Islet precursor cell (in vitro differentiated cells): ENCODE data around the gene GPC6.

Experiments
- DNase-seq: peaks from one replicate; pipeline ENCODE4 v3.0.0-alpha.2; 2018

GPC6 gene

DNA sequence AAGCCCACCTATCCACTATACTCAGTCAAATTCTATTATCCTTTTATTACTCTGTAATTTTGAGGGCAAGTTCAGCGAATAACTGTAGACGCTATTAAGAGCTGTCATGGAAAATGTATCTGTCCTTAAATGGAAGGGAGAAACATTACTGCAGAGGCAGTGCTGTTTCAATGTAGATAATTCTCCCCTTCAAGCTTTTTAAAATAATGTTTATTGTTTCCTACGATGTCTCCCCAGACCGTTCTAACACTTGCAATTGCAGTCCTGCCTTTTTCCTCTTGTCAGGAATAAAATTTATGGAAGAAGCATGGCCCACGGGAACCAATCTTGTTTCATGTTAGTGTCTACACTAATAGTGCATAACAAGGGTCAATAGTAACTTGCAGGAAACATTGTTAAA lies 159.5 kb downstream of the GPC6 start:
- DNase-seq, result no peak

DNA sequence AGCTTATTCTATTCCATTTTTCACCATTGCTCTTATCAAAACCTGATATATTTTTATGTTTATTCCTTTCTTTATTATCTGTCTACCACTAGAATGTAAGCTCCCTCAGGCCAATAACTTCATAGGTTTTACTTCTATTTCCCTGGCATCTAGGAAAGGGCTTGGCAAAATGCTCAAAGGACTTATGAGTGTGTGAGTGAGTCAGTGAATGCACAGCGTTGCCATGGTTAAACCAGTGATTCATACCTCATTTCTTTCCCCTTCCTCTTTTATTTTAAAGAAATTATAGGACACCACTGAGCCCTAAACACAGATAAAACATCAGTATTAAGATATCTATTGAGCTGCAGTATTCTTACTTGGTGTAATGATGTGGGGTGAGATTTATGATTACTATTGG lies 162.1 kb downstream of the GPC6 start:
- DNase-seq, result no peak

DNA sequence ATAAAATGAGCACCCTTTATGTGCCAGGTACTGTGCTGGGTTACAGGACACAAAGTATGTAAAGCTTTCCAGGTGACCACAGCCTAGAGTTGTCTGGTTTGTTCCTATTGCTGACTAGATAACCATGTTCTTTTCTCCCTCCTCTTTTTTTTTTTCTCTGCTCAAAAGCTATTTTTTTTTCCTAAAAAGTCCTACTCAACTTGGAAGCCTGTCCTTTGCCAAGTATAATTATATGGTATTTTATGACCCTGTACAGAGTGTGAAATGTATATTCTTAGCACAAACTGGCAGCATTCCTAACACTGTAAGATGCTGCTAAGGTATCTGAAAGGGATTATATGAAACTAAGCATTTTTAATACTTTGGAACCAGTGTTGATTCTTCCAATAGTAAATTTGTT lies 171.0 kb downstream of the GPC6 start:
- DNase-seq, result no peak

DNA sequence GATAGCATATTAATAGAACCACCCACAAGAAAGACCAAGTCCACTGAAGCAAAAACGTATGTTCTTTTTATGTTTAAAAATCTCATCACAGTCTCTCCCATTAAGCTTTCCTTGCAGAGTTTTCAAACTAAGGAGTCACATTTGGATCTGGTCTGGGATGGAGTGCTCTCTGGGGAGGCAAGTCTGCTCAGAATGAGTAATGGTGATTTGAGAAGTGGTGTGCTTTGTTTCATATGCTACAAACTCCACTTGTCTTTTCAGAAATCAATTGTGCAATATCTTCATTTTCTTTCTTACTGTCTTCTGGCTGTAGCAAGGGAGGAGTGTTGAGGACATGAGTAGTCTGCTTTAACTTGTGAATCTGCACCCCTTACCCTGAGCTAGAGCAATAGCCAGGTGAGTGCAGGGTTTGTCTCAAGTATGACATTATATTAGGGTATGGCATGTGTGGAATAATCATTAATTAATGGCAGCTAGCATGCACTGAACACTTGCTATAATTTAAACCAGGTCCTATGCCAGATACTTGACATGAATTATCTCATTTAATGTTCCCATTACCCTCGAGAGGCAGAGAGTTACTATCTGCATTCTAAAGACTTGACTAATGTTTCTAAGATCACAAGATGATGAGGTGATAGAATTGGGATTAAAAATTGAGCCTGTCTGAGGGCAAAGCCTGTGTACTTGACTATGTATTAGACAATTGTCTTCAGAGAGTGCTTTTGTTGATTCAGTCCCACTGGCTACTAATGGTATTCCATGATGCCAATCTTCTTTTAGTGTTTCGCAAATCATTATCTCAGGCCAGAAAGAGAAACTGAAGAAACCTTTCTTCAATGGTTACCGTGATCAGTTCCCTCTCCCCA lies 171.8 kb downstream of the GPC6 start:
- no peak for DNase-seq

DNA sequence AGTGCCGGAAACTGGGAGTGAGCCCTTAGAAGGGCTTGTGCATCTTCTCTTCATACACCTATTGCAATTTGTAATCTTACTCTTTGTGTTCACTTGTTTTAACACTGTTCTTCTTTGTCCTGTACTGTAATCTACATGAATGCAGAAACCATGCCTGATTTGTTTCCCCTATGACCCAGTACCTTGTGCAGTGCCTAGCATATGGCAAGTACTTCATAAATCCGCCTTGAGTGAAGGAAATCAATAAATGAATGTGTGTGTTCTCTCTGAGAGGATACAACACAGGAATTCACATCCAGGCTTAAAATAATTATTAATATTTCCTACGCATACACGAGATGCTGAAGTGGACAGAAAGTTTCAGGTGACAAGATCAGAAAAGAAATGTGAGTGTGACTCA lies 172.6 kb downstream of the GPC6 start:
- DNase-seq, result no peak

DNA sequence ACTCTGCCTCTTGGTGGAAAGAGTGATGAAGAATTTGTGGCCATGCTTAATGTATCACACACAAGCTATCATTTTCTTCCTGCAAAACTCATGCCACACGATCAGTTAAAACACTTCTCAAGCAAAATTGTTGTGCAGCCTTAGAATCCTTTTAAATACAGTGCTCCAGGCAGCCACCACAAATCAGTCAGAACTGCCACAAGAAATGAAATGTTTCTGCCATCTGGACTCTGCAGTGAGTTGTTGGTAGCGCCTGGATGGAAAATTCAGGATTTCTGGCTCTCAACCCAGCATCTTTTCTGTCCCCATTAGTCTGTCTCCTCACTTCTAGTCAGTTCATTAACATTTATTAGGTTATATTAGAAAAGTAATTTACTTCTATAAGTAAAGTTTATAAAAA lies 179.5 kb downstream of the GPC6 start:
- no peak for DNase-seq

DNA sequence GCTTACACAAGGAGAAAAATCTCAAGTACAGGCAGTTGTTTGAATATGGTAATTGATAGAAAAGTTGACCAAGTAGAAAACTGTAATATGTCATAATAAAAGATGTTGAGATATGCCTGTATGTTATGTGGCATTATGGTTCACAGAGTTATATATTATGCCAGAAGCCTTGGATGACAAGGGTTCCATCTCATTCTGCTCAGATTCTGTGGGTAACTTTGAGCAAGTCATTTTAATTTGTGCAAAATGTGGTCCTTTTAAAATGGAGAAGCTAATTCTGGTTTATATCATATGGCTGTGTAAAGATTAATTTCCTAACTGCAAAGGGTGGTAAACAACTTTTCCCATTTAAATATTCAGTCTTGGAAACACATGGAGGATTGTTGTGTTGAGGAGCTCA lies 180.9 kb downstream of the GPC6 start:
- DNase-seq, result no peak

DNA sequence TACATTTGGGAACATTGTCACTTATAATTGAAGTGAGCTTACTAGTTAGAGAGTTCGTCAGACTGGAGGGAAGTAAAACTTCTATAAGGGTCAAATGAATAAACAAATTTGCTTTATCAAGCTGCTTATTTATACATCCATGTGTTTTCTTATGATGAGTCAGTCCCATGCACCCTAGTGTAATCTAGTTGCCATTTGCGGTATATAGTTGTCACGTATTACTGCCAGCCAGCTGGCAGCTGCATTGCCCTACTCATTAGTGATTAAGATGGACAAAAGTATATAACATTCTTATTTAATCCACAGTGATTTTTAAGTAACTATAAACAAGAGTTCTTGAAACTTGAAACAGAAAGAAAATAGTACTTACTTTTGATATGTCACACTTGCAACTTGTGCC lies 182.4 kb downstream of the GPC6 start:
- no peak for DNase-seq

DNA sequence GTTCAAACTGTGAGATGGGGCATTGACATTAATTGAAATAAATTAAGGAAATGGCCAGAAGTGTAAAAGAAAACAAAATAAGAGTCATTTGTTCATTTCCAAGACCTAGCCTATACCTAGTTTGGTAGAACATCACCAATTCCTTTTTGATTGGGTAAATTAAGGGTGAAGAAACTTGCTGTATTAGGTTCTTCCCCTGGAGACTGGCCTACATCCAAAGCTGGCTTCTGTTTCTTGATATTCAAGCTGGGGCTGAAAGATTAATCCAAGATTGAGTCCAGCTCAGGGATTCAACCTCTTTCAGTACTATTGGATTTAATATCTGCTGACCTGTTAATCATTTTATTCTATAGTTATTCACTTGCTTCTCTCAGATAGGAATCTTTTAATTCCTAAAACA lies 183.2 kb downstream of the GPC6 start:
- no peak for DNase-seq

DNA sequence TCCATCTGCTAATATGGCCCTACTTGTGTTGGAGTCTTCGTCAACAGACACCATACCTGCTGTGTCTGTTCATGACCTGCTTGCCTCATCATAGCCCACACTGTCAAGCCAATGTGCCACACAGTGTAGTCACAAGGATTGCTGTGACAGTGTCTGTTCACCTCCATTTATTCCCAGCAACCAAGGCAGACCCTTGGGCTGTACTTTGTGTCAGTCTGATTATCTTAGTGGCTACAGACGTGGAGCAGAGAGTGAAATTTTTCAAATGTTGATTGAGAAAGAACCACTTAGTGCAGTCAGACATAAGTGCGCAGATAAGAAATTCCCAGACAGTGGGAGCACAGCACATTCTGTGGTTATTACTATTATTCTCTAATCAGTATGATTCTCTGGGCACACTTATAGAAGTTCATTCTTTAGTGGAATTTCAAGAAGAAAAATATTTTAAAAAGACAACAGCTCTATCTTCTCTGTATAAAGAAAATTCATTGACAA lies 184.6 kb downstream of the GPC6 start:
- DNase-seq, result no peak

DNA sequence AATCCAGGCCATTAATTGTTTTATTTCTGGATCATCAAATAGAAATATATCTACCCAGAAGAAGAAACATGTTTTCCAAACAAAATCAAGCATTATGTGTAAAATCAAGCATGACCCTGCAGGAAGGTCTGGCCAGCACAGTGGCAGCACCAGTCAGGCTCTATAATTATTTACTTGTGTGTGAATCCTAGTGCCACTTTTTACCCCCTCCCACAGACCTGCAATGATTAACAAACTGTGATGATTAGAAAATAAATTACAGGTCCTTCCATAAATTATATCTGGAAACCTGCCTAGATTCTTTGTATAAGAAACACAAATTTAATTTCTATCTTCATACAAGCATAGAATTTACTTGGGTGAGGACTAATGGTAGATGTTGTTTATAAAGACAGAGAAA lies 186.1 kb downstream of the GPC6 start:
- DNase-seq, result no peak

DNA sequence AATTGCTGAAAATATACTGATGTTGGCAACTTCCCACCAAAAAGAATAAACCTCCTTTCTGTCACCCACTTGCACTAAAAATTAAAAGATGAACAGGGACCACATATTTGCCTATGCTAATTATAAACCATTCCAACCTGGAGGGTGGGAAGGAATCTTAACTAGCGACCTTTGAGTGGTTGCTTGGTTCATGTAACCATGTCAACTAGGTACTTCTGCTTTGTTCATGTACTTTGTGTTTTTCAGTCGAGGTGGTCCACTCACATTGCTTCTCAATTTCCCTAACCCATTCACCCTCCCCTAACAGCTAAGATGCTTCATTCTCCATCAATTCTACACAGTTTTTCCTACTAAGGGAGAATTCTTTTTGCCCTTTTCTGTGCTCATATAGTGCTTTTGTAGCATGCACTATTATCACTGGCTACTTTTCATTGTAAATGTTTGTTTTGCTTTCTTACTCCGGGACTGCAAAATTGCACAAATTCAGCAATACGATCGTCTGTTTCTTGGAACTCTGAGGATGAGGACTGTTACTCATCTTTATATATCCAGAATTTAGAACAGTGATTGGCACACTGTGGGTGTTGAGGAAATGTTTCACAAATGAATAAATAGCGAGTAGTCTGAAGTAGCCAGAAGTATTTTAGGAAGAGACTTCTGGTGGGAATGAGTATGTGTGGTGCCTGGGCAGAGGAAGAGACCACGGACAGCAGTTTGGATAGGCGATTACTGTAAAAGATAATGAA lies 187.5 kb downstream of the GPC6 start:
- no peak for DNase-seq

DNA sequence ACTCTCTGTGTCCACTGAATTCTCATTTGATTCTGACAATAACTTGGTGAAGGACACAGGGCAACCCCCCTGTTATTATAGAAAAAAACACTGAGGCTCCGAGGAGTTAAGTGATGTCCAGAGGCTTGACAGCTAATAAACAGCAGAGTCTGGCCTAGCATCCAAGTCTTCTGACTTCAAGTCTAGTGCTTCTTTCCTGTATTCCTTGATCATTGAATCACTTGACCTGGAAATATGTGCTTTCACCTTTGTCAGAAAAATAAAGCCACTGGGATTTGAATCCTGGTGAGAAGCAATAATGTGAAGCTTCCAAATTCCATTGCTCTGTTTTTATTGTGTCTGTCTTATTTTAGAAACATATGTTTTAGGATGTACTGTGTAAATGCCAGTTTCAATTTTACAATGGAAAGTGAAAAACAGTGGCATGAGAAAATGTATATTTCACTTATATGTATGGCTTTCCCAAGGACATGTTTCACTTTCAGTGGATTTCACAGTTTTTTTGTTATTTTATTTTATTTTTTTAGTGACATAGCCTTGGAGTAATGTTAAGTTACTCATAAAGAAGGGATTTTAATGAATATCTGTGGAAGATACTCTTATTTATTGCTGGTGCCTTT lies 190.2 kb downstream of the GPC6 start:
- DNase-seq, result no peak

DNA sequence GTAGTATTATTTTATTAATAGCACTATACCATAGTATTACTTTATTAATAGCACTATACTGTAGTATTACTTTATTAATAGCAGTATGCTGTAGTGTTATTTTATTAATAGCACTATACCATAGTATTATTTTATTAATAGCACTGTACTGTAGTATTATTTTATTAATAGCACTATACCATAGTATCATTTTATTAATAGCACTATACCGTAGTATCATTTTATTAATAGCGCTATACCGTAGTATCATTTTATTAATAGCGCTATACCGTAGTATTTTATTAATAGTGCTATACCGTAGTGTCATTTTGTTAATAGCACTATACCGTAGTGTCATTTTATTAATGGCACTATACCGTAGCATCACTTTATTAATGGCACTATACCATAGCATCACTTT lies 191.8 kb downstream of the GPC6 start:
- no peak for DNase-seq

DNA sequence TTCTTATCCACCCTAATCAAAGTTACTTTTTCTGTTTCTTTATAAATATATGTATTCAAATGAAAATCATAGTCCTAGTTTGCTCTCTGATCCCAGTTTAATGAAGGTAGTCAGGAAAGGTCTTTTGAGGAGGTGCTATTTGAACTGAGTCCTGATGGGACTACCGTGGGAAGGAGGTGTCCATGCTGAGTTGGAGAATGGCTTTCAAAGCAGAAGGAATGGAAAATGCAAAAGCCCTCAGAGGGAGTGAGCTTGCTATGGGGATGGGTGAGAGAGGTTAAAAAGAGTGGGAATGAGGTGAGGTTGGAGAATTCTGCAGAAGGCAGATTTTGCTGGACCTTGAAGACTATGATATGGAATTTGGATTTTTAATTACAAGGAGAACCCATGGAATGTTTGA lies 193.6 kb downstream of the GPC6 start:
- DNase-seq, result no peak

DNA sequence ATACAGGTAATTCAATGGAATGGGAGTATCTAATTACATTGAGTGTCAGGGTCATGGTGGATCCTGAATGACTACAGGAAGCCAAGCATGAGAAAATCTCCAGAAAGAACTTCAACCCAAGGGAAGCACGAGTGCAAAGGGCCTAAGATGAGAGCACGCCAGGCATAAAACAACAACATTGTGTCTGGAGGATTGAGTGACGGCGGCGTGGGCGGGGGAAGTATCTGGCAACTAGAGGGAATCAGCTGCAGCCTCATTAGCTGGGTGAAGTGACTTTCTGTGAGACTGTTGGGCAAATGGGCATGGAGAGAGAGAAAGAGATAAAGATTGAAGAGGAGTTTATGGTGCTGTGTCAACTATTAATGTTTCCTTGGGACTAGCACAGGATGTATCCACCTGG lies 194.3 kb downstream of the GPC6 start:
- DNase-seq, result no peak

DNA sequence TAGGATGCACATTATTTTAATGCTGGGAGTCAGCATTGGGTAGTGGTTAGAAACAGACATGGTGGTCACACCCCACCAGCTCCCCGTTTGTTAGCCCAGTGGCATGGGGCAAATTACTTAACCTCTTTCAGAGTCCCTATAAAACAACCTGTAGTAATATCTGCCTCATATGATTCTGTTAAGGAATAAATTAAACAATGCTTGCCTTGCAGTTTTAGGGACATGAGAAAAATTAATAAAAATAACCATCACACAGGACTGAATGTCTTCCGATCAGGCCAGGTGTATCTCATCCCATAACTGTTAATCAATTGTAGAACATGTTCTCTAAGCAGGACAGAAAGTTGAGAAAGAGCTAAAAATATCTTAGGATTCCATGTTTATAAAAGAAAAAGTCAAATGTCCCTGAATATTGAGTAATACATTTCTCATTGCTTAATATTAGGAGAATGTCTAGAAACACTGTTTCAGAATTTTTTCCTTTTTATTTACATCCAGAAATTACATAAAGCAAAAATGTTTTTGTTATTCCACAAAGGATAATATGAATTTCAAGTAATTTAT lies 196.5 kb downstream of the GPC6 start:
- no peak for DNase-seq

DNA sequence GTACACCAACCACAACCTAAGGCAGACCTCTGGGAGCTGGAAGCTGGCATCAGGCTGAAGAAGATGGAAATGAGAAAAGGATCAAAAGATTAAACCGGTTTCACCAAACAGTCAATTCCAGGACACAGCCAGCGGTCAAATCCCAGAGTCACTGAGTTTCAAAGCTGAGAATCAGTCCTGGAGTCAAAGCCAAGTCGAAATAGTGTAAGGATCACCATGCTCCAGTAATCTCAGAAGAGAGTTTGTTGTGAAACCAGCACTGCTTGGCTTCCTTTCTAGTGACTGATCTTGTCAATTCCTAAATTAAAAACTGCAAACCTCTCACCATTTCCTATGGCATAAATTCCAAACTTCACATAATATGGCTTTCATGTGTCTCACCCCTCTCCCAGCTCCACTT lies 198.8 kb downstream of the GPC6 start:
- no peak for DNase-seq

DNA sequence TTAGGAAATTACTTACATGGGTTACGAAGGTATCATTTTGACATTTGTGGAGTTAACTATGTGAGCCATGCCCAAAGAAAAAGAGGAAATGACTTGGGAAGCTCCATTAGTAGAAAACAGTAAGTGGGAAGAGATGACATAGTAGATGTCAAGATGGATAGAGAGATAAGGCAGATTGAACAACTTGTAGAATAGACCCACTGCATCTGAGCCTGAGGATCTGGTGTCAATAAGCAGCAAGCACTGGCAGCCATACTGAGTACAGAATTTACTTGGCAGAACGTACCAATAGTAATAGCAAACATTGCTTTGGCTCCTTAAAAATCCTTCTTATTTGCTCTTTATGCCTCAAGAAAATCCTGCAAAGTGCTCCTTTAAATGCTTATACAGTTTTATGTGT lies 203.8 kb downstream of the GPC6 start:
- no peak for DNase-seq

DNA sequence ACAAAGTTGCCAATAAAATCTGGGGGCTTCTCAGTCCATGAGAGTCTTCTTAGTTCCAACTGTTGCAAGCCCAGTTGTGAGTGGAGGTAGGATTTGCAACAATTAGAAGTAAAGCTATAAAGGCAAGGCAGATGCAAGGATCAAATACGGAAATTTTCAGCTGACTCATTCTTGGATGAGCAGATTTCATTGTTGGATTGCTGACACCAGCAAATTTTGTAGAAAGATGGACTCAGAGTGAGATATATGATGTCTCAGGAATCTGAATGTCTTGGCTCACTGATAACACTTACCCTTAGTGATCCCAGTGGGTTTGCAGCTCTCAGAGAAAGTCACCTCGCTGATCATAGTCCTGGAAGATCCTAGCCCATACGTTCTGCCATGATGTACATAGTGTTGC lies 209.0 kb downstream of the GPC6 start:
- no peak for DNase-seq

DNA sequence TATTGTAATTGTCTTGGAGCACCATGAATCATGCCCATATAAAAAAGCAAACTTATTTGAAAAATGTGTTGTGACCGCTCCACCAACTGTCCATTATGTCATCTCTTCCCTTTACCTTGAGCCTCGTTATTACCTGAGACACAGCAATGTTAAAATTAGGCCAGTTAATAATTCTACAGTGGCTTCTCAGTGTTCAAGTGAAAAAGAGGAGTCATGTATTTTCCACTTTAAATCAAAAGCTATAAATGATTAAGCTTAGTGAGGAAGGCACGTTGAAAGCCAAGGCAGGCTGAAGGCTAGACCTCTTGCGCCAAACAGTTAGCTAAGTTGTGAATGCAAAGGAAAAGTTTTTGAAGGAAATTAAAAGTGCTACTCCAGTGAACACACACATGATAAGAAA lies 210.5 kb downstream of the GPC6 start:
- no peak for DNase-seq

DNA sequence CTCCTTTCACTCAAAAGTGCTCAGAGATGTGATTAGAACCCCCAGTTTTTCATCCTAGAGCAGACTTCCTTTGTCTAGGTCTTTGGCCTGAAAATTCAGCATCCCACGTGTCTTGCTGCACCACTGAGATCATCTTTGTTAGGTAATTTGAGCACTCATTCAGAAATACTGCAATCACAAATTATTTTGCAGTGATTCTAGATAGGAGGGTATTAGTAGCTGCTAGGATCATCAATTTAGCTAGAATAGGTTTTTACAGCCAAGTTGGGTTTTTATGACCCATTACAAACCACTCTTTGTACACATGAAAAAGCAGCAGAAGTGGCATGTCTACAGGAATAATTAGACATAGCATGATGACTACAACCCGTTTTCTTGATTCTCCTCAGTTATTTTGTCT lies 219.6 kb downstream of the GPC6 start:
- DNase-seq, result no peak

DNA sequence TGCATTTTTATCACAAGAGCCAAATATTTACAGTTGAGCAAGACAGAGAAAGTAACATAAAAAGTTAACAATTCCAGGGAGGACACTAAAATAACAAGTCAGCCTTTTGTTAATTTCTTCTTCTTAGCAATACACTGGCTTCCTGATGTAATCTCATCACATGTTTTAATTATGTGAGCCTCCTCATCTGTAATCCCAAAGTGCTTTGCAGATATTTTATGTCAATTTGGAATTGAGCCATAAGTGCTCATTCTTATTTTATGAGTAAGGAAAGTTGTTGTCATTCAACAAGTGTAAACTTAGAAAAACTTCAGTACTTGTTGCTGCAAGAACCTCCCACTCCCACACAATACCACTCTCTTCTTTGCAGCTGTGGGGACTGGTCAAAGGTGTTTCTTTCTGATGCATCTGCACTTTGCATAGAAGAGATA lies 223.6 kb downstream of the GPC6 start:
- no peak for DNase-seq

DNA sequence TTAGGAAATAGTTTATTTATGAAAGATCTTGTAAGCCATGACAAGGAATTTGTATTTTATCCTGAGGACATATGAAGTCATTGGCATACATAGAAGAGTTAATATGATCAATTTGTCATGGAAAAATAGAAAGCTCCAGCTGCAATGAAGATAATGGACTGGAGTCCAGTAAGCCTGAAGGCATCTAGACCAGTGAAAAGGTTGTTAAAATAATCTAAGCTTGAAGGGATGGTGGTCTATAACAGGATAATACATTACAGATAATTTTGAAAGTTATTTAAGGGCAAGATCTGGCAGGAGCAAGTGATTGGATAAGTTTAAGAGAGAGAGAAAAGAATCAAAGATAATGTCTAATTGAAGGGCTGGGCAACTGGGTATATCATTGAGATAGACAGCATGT lies 224.2 kb downstream of the GPC6 start:
- DNase-seq, result no peak
